BJ (cell line): Measurements from ENCODE around the gene C1orf159. TPM values are rescaled to one million over a fixed set of nuclear protein-coding genes. Genes with fewer than 3 reads are reported as not detected.

Source experiments
- CTCF ChIA-PET: fragments of 350-600 bp; formaldehyde crosslinking; extraction: SDS; loops from one replicate; lab custom pipeline; 2021; ENCODE audit warnings: antibody characterized with exemption, inconsistent platforms; lab: Yijun Ruan, JAX
- POLR2A ChIA-PET: fragments of 300-600 bp; sonication (Branson Sonifier 250); formaldehyde crosslinking; extraction: SDS; loops from one replicate; lab custom pipeline; 2021; ENCODE audit warnings: antibody characterized with exemption; lab: Charles Lee
- DNase-seq: peaks from one replicate; pipeline ENCODE4 v3.0.0-alpha.2; 2011; ENCODE audit warnings: low read depth
- H3K27me3 ChIP-seq: 2 replicates; pipeline ENCODE4 v1.6.0; 2011; ENCODE audit warnings: low read length; ENCODE audit not compliant: control insufficient read depth, insufficient read depth
- H3K36me3 ChIP-seq: 2 replicates; pipeline ENCODE4 v1.5.1; 2011; ENCODE audit warnings: low read length; ENCODE audit not compliant: control insufficient read depth, insufficient read depth
- H3K4me3 ChIP-seq: 2 replicates; pipeline ENCODE4 v1.5.1; 2011; ENCODE audit warnings: low read depth, mild to moderate bottlenecking, control low read depth, low read length
- polyA plus RNA-seq: library from polyadenylated mRNA; depleted of rRNA; stranded (reverse); fragments of >200 nt; gene quantifications from 2 replicates; pipeline ENCODE4 v1.2.3, GENCODE V29; 2011
- TF ChIP-seq, protein P1 (sequence below): IDR thresholded peaks from 2 replicates; pipeline ENCODE4 v1.5.1; 2011; ENCODE audit warnings: low read depth, mild to moderate bottlenecking, control low read depth, inconsistent platforms, low read length, moderate library complexity; ENCODE audit not compliant: insufficient read depth

C1orf159 gene
- polyA plus RNA-seq, 1 experiment, result 8.9 TPM

DNA sequence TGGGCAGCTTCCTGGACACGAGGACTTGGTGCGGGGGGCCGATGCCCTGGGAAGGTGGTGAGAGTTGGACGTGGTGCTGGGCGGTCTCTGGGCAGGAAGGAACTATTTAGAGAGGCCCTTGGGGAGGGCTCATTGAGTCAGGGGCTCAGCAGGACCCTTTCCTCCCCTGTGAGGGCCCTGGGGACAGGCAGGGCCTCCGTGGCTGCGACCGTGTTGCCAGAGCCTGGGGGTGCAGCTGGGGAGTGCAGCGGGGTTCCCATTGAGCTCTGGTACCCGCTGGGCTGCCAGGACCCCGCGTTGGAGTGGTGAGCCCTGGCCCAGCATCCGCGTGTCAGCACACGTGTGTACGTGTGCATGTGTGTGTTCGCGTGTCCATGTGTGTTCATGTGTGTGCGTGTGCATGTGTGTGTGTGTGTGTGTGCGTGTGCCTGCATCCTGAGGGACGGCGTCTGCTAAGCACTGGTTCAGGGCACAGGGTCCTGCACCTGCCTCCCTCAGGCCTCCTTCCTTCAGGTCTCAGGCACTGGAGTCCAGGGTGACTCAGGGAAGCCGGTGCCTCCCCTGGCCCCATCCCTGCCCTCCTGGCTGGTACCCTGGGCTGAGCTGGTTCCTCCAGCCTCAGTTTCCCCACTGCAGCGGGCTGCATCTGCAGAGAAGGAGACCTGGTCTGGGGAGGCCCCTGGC is 52.5 kb downstream of the C1orf159 start:
- Histone ChIP-seq H3K4me3 (no peak overlapping the region), H3K36me3 (no peaks in the 10 kb centered on the region), H3K27me3 (no peaks in the 10 kb centered on the region; the same call in 1 of the 2 replicates)
- TF ChIP-seq, protein P1, sequence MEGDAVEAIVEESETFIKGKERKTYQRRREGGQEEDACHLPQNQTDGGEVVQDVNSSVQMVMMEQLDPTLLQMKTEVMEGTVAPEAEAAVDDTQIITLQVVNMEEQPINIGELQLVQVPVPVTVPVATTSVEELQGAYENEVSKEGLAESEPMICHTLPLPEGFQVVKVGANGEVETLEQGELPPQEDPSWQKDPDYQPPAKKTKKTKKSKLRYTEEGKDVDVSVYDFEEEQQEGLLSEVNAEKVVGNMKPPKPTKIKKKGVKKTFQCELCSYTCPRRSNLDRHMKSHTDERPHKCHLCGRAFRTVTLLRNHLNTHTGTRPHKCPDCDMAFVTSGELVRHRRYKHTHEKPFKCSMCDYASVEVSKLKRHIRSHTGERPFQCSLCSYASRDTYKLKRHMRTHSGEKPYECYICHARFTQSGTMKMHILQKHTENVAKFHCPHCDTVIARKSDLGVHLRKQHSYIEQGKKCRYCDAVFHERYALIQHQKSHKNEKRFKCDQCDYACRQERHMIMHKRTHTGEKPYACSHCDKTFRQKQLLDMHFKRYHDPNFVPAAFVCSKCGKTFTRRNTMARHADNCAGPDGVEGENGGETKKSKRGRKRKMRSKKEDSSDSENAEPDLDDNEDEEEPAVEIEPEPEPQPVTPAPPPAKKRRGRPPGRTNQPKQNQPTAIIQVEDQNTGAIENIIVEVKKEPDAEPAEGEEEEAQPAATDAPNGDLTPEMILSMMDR, result no peak
- ChIA-PET POLR2A (no interaction called here), CTCF (interaction anchor here (0.7 to 8.5 kb wide), 21 partner anchors 11 to 413 kb away, joined by 3 to 157 read pairs (median 4); partner anchors contain the start of genes ISG15, PERM1 and RNF223)
- DNase-seq, result no peak

DNA sequence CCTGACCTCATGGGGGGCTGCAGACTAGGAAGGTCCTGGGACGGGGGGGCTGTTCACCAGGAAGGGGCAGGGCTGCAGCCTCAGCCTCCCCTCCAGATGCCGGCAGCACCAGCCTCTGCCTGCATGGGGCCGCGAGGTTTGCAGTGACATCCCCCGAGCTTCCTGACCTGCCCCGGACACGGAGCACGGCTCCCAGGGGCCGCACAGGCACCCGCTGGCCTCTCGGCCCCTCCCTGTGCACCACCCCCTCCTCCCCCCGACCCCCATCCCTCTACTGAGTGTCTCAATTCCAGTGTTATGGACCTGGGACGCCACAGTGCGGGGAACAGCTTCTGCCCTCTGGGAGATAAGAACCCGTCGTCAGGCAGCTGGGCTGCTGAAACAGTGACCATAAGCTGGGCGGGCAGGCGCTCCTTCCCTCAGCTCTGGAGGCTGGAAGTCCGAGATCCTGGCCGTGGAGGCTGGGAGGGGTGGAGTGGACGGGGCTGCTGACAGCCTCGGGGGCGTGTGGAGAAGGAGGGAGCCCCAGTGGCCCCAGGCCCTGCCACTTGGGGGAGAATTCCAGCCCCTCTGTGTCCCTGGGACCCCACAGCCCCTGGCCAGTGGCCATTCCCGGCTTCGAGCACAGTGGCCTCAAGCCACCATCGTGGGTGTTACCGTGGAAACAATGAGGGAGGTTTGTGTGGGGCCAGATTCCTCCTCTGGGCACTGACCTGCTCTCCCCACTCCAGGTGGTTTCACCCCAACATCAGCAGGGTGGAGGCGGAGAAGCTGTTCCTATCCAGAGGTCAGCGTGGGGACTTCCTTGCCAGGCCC is 53.3 kb downstream of the C1orf159 start:
- Histone ChIP-seq H3K36me3 (no peaks in the 10 kb centered on the region), H3K27me3 (no peaks in the 10 kb centered on the region; the same call in 1 of the 2 replicates), H3K4me3 (no peak overlapping the region)
- ChIA-PET CTCF (interaction anchor here (0.9 to 8.5 kb wide), 9 partner anchors 30 to 414 kb away, joined by 3 to 157 read pairs (median 8); partner anchors contain the start of genes ISG15 and PERM1), POLR2A (no interaction called here)
- TF ChIP-seq, protein P1, result no peak
- no peak for DNase-seq

GRCh38 chr1:1061682-1062345 is 54.1 kb downstream of the C1orf159 start:
- ChIA-PET POLR2A (no interaction called here), CTCF (interaction anchor here (1.3 to 8.5 kb wide), 5 partner anchors 29 to 87 kb away, joined by 5 to 157 read pairs (median 14); partner anchors contain the start of gene PERM1)
- H3K36me3 ChIP-seq, result no peaks in the 10 kb centered on the region
- TF ChIP-seq, protein P1, result no peak
- H3K4me3 ChIP-seq, result no peak overlapping the region
- H3K27me3 ChIP-seq, result no peaks in the 10 kb centered on the region; the same call in 1 of the 2 replicates
- DNase-seq, result no peak

- DNase-seq, result no peak
- peaks cover under 1% of the 10 kb centered on the region for H3K36me3 ChIP-seq
- TF ChIP-seq, protein P1, result no peak
- H3K27me3 ChIP-seq, result no peaks in the 10 kb centered on the region; the same call in 1 of the 2 replicates
- POLR2A ChIA-PET, result interaction anchor here (0.7 kb wide), 1 partner anchor 287 kb away, joined by 4 read pairs; no protein-coding TSS in a partner anchor
- no peak overlapping the region for H3K4me3 ChIP-seq
- CTCF ChIA-PET, result interaction anchor here (0.8 to 8.5 kb wide), 7 partner anchors 8 to 76 kb away, joined by 4 to 157 read pairs (median 6); partner anchors contain the start of genes HES4 and PERM1
Observed at GRCh38 chr1:1060281-1061000, 55.4 kb downstream of the C1orf159 start.
